HFFc6 (cell line): Measurements from ENCODE around the gene KLK8. TPM values are rescaled to one million over a fixed set of nuclear protein-coding genes. Genes with fewer than 3 reads are reported as not detected.

Experiments used
- DNase-seq: peaks from one replicate; pipeline ENCODE4 v3.0.0-alpha.2; 2018
- H3K27ac Mint-ChIP-seq: 2 replicates; pipeline ENCODE4 v1.8.0; 2020; ENCODE audit warnings: mild to moderate bottlenecking, mixed read lengths
- H3K27me3 Mint-ChIP-seq: 2 replicates; pipeline ENCODE4 v1.8.0; 2021; ENCODE audit warnings: mild to moderate bottlenecking, moderate library complexity, mixed read lengths; ENCODE audit not compliant: insufficient read depth
- H3K36me3 Mint-ChIP-seq: 2 replicates; pipeline ENCODE4 v1.8.0; 2021; ENCODE audit warnings: low read depth, mixed read lengths
- H3K4me1 Mint-ChIP-seq: 2 replicates; pipeline ENCODE4 v1.8.0; 2020; ENCODE audit warnings: low read depth, mixed read lengths
- H3K4me3 Mint-ChIP-seq: 2 replicates; pipeline ENCODE4 v1.8.0; 2020; ENCODE audit warnings: mild to moderate bottlenecking, moderate library complexity, mixed read lengths
- H3K9me3 Mint-ChIP-seq: 2 replicates; pipeline ENCODE4 v1.8.0; 2020; ENCODE audit warnings: mild to moderate bottlenecking, mixed read lengths
- CTCF ChIP-seq: fragments of 200-600 bp; sonication (generic); IDR thresholded peaks from 2 replicates; pipeline ENCODE4 v1.5.0; 2021; ENCODE audit warnings: antibody characterized with exemption, mild to moderate bottlenecking
- total RNA-seq, 6 experiments: library from RNA; stranded (reverse); fragmentation: NEBNext Ultra II Directional; extraction: Animal tissue kit (Norgen Biotek cat#: 25700); gene quantifications; 2 replicates in 1 of 6; 3 replicates in 5 of 6; pipeline ENCODE4 v1.2.3, GENCODE V29; 2021

KLK8 gene
- total RNA-seq, 6 experiments from 2014 or later: not detected

- Mint-ChIP-seq H3K27me3 (peaks cover 7% of the 10 kb centered on the region; the same call in 1 of the 2 replicates), H3K36me3 (peaks cover 10% of the 10 kb centered on the region), H3K9me3 (peaks cover 67% of the 10 kb centered on the region), H3K27ac (no peak overlapping the region), H3K4me3 (no peak overlapping the region), H3K4me1 (no peaks in the 10 kb centered on the region)
- DNase-seq: no peak
- no peak for TF ChIP-seq CTCF
Observed at GRCh38 chr19:50962245-50962644, 39.2 kb downstream of the KLK8 start.

GRCh38 chr19:50959731-50960500, 41.5 kb downstream of the KLK8 start:
- no peak for DNase-seq
- no peak overlapping the region for H3K4me3 Mint-ChIP-seq
- no peak overlapping the region for H3K27ac Mint-ChIP-seq
- no peaks in the 10 kb centered on the region for H3K4me1 Mint-ChIP-seq
- peaks cover 2% of the 10 kb centered on the region; the same call in 1 of the 2 replicates for H3K27me3 Mint-ChIP-seq
- peaks cover 10% of the 10 kb centered on the region for H3K36me3 Mint-ChIP-seq
- H3K9me3 Mint-ChIP-seq: peaks cover 56% of the 10 kb centered on the region
- TF ChIP-seq CTCF: no peak

- peaks cover 15% of the 10 kb centered on the region for H3K36me3 Mint-ChIP-seq
- no peak overlapping the region for H3K4me3 Mint-ChIP-seq
- H3K9me3 Mint-ChIP-seq: peaks cover 55% of the 10 kb centered on the region
- peaks cover 5% of the 10 kb centered on the region for H3K27me3 Mint-ChIP-seq
- H3K27ac Mint-ChIP-seq: no peak overlapping the region
- no peaks in the 10 kb centered on the region for H3K4me1 Mint-ChIP-seq
- no peak for TF ChIP-seq CTCF
- DNase-seq: no peak
Observed at GRCh38 chr19:50957587-50957986, 43.8 kb downstream of the KLK8 start.

- H3K4me1 Mint-ChIP-seq: no peaks in the 10 kb centered on the region
- no peak for DNase-seq
- peaks cover 10% of the 10 kb centered on the region for H3K36me3 Mint-ChIP-seq
- peaks cover 52% of the 10 kb centered on the region for H3K9me3 Mint-ChIP-seq
- H3K27ac Mint-ChIP-seq: no peak within 1 kb of the TSS
- peaks cover 6% of the 10 kb centered on the region for H3K27me3 Mint-ChIP-seq
- no peak for TF ChIP-seq CTCF
- H3K4me3 Mint-ChIP-seq: no peak within 1 kb of the TSS
Observed at GRCh38 chr19:50952910-50953309, 48.5 kb downstream of the KLK8 start, which contains the start of gene KLK5. TSS of gene KLK5 (minus strand) at chr19:50953038. CDS start at chr19:50952657, 381 bp downstream.

- Mint-ChIP-seq H3K36me3 (peaks cover 5% of the 10 kb centered on the region; the same call in 1 of the 2 replicates), H3K4me3 (no peak overlapping the region), H3K4me1 (no peaks in the 10 kb centered on the region), H3K27ac (no peak overlapping the region), H3K9me3 (peaks cover 41% of the 10 kb centered on the region), H3K27me3 (peaks cover 6% of the 10 kb centered on the region)
- no peak for DNase-seq
- TF ChIP-seq CTCF: no peak
Observed at GRCh38 chr19:50949861-50950260, 51.5 kb downstream of the KLK8 start.
